Measurements from ENCODE around the gene SPART.

- no peak for TF ChIP-seq CTCF (IDR thresholded peaks at IDR 0.05)
- no peak for TF ChIP-seq ZFX (IDR thresholded peaks at IDR 0.05; ENCODE audit: borderline replicate concordance)
These were observed 31.8 kb upstream of the SPART start for GRCh38 chr13:36377826-36378468.
